GM18508 (cell line): ENCODE data around the gene MYG1.

Experiments
- ATAC-seq: cut with Tn5 transposase; IDR thresholded peaks from one replicate; pipeline ENCODE4 v1.9.1; 2021; ENCODE audit warnings: moderate number of reproducible peaks; ENCODE audit not compliant: insufficient read depth, unreplicated experiment

MYG1 gene, protein sequence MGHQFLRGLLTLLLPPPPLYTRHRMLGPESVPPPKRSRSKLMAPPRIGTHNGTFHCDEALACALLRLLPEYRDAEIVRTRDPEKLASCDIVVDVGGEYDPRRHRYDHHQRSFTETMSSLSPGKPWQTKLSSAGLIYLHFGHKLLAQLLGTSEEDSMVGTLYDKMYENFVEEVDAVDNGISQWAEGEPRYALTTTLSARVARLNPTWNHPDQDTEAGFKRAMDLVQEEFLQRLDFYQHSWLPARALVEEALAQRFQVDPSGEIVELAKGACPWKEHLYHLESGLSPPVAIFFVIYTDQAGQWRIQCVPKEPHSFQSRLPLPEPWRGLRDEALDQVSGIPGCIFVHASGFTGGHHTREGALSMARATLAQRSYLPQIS

DNA sequence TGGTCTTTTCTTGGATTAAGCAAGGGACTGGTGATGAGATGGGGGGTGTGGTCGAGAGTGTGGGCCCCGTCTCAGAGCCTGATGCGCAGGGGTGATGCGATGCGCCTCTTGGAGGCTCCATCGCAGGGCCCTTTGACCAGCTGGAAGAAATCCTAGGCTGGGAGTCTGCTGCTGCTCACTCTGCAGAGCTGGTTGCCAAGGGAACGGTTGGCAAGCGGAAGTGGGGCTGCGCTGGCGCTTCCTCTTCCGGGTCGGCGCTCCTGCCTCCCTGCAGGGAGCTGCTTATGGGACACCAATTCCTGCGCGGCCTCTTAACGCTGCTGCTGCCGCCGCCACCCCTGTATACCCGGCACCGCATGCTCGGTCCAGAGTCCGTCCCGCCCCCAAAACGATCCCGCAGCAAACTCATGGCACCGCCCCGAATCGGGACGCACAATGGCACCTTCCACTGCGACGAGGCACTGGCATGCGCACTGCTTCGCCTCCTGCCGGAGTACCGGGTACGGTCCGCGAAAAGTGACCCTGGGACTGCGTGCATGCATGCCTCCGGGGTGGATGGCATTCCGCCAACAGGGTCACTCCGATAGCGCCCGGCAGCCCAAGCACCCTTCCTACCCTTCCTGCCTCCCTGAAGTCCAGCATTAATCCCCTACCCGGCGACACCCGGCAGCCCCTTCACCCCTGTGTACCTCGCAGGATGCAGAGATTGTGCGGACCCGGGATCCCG, at the start of gene MYG1:
Gene MYG1, plus strand, starts transcription at position 242 of the 727 bp plus-strand sequence. Its CDS starts 43 bp downstream, at position 285.
- ATAC-seq = peak; percentile 42

DNA sequence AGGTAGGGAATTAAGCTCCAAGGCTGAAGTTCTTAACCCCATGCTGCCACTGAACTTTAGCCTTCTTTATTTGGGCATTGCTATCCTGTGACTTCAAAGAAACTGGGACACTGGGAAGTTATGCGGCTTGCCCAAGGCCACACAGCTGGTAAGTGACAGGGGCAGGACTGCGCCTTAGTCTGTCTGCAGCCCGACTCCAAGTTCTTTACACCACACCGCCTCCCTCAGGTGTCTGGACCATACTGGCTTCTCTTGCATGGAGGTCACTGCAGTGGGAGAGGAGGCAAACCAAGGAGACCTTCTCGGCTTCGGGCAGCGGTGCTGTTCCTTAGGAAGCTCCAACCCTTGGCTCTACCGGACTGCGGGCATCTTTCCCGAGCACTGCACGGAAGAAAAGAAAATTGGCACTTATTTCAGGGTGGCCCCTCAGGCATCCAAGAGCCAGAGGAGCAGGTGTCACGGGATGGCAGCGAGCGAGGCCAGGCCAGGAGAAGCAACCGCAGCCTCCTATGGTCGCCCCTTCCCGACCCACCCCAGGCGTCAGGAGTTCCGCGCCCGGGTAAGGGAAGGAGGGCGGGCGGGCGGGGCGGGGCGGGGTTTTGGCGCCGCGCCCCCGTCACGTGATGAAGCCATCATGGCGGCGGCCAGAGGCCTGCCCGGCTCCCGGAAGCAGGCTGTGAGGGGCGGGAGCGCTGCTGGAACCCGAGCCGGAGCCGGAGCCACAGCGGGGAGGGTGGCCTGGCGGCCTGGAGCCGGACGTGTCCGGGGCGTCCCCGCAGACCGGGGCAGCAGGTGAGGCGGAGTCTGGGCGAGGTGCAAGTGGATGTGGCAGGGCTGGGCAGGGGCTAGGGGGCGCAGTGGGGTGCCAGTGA, 47.8 kb upstream of the MYG1 start:
- no peak for ATAC-seq

DNA sequence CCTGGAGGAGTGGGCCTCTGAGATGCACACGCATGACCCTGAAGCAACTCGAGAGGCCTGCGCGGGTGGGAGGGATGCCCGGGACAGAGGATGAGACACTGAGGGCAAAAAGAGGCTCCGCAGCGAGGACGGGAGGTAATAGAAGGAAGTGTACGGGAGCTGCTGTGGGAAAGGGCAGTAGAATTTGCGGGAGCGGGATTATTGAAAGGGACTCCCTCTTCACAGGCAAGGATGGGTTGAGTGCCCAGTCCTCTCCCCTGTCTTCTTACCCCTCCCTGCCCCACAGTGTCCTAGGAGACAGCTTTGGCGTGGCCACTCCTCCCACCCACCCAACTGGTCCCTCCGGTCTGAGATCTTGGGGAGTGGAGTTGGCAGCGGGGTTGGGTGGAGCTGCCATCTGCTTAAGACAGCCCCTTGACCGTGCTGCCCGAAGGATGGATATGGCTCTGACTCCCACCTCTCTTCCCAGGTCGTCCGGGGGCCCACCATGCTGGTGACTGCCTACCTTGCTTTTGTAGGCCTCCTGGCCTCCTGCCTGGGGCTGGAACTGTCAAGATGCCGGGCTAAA, 47.1 kb upstream of the MYG1 start:
- no peak for ATAC-seq

DNA sequence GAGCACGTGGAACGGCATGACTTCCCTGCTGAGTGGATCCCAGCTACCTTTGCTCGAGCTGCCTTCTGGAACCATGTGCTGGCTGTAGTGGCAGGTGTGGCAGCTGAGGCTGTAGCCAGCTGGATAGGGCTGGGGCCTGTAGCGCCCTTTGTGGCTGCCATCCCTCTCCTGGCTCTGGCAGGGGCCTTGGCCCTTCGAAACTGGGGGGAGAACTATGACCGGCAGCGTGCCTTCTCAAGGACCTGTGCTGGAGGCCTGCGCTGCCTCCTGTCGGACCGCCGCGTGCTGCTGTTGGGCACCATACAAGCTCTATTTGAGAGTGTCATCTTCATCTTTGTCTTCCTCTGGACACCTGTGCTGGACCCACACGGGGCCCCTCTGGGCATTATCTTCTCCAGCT, 46.2 kb upstream of the MYG1 start:
- no peak for ATAC-seq

DNA sequence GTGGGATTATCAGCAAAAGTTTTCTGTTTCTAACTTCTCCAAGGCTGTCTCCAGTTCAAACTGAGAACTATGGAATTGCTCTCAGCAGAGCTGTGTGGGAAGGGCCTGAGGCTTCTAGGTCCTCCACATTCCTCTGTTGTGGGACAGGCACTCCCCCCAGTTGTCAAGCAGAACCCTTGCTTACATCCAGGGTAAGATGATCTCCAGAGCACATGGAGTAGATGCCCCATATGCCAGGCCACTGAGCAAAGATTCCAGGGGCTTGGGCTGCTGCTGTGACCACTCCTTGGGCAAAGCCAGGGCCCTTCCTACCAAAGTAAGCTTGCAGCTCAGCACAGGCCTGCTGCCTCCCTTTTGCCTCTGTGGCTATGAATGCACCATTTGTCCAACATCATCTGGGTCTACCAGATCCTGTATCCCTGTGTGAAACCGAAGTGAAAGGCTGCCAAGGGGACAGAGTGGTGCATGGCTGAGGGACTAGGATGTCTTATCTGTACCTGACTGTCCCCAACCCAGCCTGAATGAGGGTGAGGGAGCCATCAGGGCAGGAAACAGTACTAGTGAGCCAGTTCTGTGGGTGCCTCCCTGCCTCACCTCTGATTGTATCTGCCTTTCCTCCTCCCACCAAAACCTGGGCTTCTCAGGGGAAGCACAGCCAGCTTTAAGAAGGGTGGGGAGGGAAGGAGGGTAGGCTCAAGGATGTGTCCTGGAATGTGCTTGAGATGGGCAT, 44.5 kb upstream of the MYG1 start:
- no peak for ATAC-seq

DNA sequence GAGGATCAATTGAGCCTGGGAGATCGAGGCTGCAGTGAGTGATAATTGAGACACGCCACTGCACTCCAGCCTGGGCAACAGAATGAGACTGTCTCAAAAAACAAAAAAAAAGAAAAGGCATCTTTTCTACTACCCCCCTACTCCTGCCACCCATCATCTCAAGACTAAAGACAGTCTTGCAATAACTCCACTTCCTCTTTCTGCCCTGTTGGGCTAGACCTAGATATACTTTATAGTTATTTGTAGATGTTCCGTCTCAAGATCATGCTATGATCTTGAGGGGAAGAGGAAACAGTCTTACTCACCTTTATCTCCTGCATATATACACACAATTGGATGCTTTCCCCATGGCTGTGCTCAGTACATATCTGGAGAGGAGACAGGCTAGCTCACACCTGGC, 43.5 kb upstream of the MYG1 start:
- no peak for ATAC-seq

DNA sequence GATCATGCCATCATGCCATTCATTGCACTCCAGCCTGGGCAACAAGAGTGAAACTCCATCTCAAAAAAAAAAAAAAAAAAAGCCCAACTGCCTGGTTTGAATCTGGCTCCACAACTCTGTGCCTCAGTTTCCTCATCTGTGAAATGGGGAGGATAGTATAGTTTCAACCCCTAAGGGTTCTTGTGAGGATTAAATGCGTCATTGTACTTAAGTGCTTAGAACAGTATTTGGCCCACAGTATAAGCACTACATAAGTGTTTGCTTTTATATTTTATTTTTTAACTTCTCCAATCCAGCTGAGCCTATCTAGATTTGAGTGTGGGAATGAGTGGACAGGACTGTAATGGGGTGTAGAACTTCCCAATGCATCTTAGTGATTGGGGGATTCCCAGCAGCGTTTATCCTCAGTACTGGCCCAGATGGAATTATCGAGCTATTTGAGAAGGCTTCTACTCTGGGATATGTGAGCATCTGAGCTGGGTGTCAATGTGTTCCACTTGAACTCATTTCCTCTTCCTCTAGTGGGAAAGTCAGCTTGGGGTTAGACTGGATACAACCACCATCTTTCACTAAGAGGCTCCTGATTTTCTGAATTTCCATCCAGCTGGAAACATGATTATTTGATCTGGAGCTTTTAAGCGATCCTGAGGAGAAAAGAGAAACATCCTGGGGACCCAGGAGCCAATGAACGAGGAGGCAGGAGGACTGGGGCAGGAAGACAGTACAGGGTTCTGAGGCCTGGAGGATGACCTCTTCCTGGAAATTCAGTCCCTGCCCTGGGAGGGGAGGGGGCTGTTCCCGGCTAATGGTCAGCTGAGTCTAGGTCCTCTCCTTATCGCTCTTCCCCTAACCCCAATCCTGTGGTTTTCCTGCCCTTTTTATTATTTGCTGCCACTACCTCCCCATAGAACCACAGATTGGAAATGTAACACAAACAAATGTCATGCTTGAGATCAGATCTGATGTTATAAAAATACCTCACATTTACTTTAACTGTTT, 40.7 kb upstream of the MYG1 start:
- ATAC-seq = no peak

DNA sequence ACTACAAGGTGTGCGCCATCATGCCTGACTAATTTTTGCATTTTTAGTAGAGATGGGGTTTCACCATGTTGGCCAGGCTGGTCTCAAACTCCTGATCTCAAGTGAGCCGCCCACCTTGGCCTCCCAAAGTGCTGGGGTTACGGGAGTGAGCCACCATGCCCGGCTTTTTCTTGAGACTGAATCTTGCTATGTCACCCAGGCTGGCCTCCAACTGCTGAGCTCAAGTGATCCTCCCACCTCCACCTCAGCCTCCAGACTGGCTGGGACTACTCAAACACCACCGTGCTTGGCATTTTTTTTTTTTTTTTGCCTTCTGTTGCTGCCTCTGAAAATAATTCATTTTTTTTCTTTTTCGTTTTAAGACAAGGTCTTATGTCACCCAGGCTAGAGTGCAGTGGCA, 39.6 kb upstream of the MYG1 start:
- ATAC-seq = no peak

DNA sequence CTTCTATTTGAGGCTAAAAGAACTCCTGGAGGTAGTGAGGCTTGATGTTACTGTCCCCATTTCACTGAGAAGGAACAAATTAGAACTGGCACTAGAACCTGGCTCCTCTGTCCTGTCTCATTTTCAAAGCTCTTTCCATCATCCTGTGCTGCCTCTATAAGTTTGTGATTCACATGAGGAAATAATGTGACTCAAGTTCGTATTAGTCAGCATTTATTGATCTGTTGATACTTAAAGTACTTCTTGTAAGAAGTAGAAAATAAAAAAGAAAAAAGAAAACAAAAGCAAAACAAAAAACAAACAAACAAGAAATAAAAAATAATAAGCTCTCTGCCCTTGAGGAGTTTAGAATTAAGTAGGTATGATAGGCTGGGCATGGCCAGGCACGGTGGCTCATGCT, 33.7 kb upstream of the MYG1 start:
- ATAC-seq = no peak

DNA sequence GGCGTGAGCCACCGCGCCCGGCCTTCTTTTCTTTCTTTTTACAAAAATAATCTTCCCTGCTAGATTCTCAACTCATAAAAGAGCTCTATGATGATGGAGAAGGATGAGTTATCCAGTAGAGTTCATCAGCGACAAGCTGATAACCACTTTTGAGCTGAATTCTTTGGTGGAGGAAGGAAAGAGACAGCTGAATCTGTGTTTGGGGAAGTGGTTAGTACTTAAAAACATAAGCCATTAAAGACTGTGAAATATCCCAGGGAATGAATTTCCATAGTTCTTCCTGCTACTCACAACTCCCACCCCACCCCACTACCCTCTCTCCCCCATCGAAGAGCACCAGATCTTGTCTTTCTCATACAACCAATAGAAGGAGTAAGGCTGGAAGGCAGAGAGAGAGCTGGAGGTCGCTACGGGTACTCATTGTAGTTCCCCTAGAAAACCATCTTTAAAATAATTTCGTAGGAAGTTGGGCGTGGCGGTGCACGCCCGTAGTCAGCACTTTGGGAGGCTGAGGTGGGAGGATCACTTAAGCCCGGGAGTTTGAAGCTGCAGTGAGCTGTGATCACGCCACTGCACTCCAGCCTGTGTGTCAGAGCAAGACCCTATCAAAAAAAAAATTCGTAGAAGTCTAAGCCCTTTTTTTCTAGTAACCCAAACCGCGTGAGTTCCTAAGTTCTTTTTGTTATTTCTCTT, 32.0 kb upstream of the MYG1 start:
- ATAC-seq = no peak

DNA sequence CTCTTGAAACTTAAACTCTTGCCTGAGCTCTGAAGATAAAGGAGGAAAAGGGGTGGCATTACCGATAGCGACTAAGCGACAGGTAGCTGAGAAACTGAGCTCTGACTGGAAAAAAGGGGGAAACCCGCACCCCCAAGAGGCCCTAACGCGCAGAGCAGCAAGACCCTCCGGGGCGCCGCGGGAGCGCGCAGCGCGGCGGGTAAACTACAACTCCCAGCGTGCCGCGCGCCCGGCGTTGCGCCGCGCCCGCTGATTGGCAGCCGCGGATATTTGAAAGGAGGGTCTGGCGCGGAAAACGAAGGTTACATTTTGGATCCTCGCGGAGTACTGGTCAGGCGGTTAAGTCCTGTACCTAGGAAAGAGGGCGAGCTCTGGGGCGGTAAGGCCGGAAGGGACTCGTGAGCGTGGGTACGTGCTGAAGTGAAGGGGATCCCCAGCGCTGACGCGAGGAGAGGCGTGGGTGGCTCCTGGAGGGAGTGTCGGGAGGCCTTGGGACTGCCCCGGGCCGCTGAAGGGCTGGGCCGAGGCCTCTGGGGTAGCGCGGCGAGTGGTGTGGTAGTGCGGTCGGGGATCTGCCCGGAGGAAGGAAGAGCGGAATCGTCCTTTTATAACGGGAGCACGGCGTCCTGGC, 31.4 kb upstream of the MYG1 start, which contains the start of gene ESPL1:
Gene ESPL1, plus strand, starts transcription at position 301 of the 631 bp plus-strand sequence. CDS start 468 bp downstream, outside the sequence.
- peak; percentile 58 for ATAC-seq

DNA sequence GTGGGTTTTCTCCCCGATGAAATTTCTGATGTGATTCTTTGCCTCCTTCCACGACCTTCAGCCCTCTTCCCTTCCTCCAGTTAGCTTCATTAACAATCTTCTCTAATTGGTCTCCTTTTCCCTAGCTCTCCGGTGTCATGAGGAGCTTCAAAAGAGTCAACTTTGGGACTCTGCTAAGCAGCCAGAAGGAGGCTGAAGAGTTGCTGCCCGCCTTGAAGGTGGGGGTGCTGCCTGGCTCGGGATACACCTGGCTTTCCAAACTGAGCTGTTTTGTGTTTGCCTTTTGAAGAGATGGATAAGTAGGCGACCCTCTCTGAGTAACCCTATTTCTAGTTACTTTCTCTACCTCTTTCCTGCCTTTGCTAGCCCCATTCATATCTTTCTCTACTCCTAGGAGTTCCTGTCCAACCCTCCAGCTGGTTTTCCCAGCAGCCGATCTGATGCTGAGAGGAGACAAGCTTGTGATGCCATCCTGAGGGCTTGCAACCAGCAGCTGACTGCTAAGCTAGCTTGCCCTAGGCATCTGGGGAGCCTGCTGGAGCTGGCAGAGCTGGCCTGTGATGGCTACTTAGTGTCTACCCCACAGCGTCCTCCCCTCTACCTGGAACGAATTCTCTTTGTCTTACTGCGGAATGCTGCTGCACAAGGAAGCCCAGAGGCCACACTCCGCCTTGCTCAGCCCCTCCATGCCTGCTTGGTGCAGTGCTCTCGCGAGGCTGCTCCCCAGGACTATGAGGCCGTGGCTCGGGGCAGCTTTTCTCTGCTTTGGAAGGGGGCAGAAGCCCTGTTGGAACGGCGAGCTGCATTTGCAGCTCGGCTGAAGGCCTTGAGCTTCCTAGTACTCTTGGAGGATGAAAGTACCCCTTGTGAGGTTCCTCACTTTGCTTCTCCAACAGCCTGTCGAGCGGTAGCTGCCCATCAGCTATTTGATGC, 30.6 kb upstream of the MYG1 start:
- ATAC-seq = no peak

DNA sequence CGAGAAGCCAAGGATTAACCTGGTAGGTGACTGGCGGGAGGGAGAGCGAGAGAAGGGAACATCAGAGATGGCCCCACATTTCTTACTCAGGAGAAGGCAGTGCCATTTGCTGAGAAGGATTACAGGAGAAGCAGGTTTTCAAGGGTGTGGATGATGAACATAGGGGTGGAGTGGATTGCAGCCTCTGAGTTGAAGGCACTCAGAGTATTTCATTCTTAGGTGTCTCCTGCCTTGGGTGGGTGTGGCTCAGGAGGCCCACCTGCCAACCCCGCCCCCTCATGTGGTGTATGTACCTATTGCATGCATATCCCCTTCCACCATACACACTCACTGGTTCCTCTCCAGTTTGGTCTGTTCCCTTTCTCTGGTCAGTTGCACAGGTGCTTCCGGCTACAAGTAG, 25.1 kb upstream of the MYG1 start:
- no peak for ATAC-seq

DNA sequence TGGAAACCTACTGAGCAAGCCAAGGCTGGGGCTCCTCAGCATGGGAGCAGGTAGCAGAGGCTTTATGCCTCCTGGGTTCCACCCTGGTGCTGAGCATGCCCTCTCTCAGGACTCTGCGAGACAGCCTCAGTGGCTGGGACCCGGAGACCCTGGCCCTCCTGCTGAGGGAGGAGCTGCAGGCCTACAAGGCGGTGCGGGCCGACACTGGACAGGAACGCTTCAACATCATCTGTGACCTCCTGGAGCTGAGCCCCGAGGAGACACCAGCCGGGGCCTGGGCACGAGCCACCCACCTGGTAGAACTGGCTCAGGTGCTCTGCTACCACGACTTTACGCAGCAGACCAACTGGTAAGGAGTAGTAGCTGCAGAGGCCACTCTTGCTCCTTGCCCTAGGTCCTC, 23.0 kb upstream of the MYG1 start:
- ATAC-seq = no peak

DNA sequence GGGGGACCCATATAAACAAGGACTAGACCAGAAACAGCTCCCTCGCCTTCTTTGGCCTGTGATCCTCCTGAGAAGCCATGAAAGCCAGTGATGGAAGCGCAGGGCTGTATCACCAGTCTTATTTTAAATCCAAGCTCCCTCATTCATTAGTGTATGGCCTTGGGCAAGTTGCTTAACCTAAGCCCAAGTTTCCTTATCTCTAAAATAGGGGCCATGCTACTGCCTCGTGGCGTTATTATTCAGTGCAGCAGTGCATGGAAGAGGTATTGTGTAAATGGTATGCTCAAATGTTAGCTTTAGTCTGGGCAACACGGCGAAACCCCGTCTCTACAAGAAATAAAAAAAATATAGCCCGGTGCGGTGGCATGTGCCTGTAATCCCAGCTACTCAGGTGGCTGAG, 21.5 kb upstream of the MYG1 start:
- ATAC-seq = no peak

DNA sequence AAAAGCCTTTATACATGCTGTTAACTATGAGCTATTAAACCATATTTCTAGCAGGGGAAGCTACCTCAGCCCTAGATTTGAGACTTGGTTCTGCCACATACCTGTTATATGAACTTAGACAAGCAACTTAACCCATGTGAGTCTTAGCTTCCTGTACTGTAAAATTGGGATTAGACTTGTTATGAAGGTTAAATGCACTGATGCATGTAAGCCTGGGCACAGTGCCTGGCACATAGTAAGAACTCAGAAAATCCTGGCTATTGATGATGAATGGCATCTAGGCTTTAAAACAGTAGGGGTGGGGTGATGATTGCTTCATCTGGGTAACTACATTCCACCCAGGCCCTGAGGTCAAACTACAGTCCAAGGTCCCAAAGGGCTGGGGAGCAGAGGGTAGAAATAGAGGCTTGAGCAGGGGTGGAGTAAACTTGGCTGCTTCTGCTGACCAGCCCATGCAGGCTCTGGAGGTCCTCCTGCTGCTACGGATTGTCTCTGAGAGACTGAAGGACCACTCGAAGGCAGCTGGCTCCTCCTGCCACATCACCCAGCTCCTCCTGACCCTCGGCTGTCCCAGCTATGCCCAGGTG, 20.1 kb upstream of the MYG1 start:
- ATAC-seq = no peak
